IMR-90 (cell line): ENCODE measurements around the gene ACAP1. TPM values are rescaled to one million over a fixed set of nuclear protein-coding genes. Genes with fewer than 3 reads are reported as not detected.
A peak's percentile ranks its signal among the peaks of the same experiment; 100 is the strongest.

Experiments used
- ATAC-seq: fragments of 200-7000 bp; cut with Tn5 transposase; 2 replicates; pipeline ENCODE4 v1.9.1; 2020; ENCODE audit warnings: low read depth, mild to moderate bottlenecking, moderate library complexity
- BruUV-seq: library from RNA; stranded (reverse); fragments of 400-500 nt; replicated peaks from 2 replicates; lab custom pipeline; 2021; lab: Mats Ljungman, UMichigan
- CTCF ChIA-PET: fragments of 300-600 bp; formaldehyde crosslinking; extraction: SDS; loops from one replicate; lab custom pipeline; 2021; ENCODE audit warnings: antibody characterized with exemption; lab: Yijun Ruan, JAX
- POLR2A ChIA-PET: fragments of 300-600 bp; sonication (Branson Sonifier 250); formaldehyde crosslinking; loops from one replicate; lab custom pipeline; 2022; ENCODE audit warnings: antibody characterized with exemption; ENCODE audit not compliant: unreplicated experiment; lab: Charles Lee
- DNase-seq: peaks from one replicate; pipeline ENCODE4 v3.0.0; 2013
- H2AFZ ChIP-seq: replicated peaks from 2 replicates; pipeline ENCODE3; 2013; ENCODE audit warnings: low read length, mild to moderate bottlenecking; ENCODE audit not compliant: poor library complexity
- H2AK5ac ChIP-seq: 2 replicates; pipeline ENCODE4 v1.6.1; 2013; ENCODE audit warnings: low read depth, low read length, inconsistent platforms
- H2AK9ac ChIP-seq: replicated peaks from 2 replicates; pipeline ENCODE3; 2013; ENCODE audit warnings: mild to moderate bottlenecking, low read depth, low read length, moderate library complexity; ENCODE audit not compliant: poor library complexity
- H2BK120ac ChIP-seq: 2 replicates; pipeline ENCODE4 v1.6.1; 2013; ENCODE audit warnings: low read depth, low read length, inconsistent platforms
- H2BK15ac ChIP-seq: 3 replicates; pipeline ENCODE4 v1.6.1; 2013; ENCODE audit warnings: low read depth, low read length, inconsistent platforms
- H2BK20ac ChIP-seq: 2 replicates; pipeline ENCODE4 v1.6.1; 2013; ENCODE audit warnings: low read depth, mild to moderate bottlenecking, inconsistent platforms, low read length, moderate library complexity
- H2BK5ac ChIP-seq: 2 replicates; pipeline ENCODE4 v1.6.1; 2013; ENCODE audit warnings: mild to moderate bottlenecking, low read depth, low read length, inconsistent platforms; ENCODE audit not compliant: poor library complexity, severe bottlenecking
- H3K14ac ChIP-seq: replicated peaks from 2 replicates; pipeline ENCODE4 v1.6.1; 2013; ENCODE audit warnings: low read depth, low read length, inconsistent platforms
- H3K18ac ChIP-seq: 2 replicates; pipeline ENCODE4 v1.6.1; 2013; ENCODE audit warnings: low read depth, low read length, control low read depth
- H3K23ac ChIP-seq: 2 replicates; pipeline ENCODE4 v1.6.1; 2013; ENCODE audit warnings: low read depth, low read length, inconsistent platforms
- H3K27ac ChIP-seq: 2 replicates; pipeline ENCODE4 v1.5.1; 2013; ENCODE audit warnings: mild to moderate bottlenecking, control low read depth, low read length; ENCODE audit not compliant: insufficient read depth
- H3K27me3 ChIP-seq: 2 replicates; pipeline ENCODE4 v1.6.1; 2013; ENCODE audit warnings: low read length; ENCODE audit not compliant: control insufficient read depth, insufficient read depth
- H3K36me3 ChIP-seq: 2 replicates; pipeline ENCODE4 v1.6.1; 2013; ENCODE audit warnings: low read length, mixed read lengths; ENCODE audit not compliant: control insufficient read depth, insufficient read depth
- H3K4ac ChIP-seq: 2 replicates; pipeline ENCODE4 v1.6.1; 2013; ENCODE audit warnings: low read depth, low read length, inconsistent platforms
- H3K4me1 ChIP-seq: 2 replicates; pipeline ENCODE4 v1.6.1; 2013; ENCODE audit warnings: low read length, mixed read lengths; ENCODE audit not compliant: control insufficient read depth, insufficient read depth
- H3K4me2 ChIP-seq: 2 replicates; pipeline ENCODE4 v1.6.1; 2013; ENCODE audit warnings: low read depth, mild to moderate bottlenecking, control low read depth, low read length, moderate library complexity
- H3K4me3 ChIP-seq: 2 replicates; pipeline ENCODE4 v1.5.1; 2013; ENCODE audit warnings: low read depth, mild to moderate bottlenecking, control low read depth, low read length, moderate library complexity; ENCODE audit not compliant: insufficient read depth
- H3K56ac ChIP-seq: 2 replicates; pipeline ENCODE4 v1.6.1; 2013; ENCODE audit warnings: low read length, inconsistent platforms; ENCODE audit not compliant: insufficient read depth; ENCODE audit errors: extremely low read depth
- H3K79me1 ChIP-seq, 2 experiments: 2 replicates each; pipeline ENCODE4 v1.6.1; 2013; ENCODE audit warnings: low read length in 2 of 2, inconsistent platforms in 1 of 2, low read depth in 1 of 2
- H3K9ac ChIP-seq: 2 replicates; pipeline ENCODE4 v1.6.1; 2013; ENCODE audit warnings: low read depth, low read length, control low read depth
- H3K9me1 ChIP-seq: 2 replicates; pipeline ENCODE4 v1.6.1; 2013; ENCODE audit warnings: low read length, inconsistent platforms; ENCODE audit not compliant: insufficient read depth
- H3K9me3 ChIP-seq: 2 replicates; pipeline ENCODE4 v1.6.1; 2013; ENCODE audit warnings: low read length; ENCODE audit not compliant: control insufficient read depth, insufficient read depth
- H4K20me1 ChIP-seq: 2 replicates; pipeline ENCODE4 v1.6.1; 2013; ENCODE audit warnings: low read length, inconsistent platforms; ENCODE audit not compliant: insufficient read depth
- H4K5ac ChIP-seq: 2 replicates; pipeline ENCODE4 v1.6.1; 2013; ENCODE audit warnings: mild to moderate bottlenecking, low read depth, low read length, control low read depth
- H4K8ac ChIP-seq, 2 experiments: 2 replicates each; pipeline ENCODE4 v1.6.1; 2013; ENCODE audit warnings: low read depth in 2 of 2, low read length in 2 of 2, control low read depth in 1 of 2, inconsistent platforms in 1 of 2
- H4K91ac ChIP-seq: 2 replicates; pipeline ENCODE4 v1.6.1; 2013; ENCODE audit warnings: low read depth, low read length, inconsistent platforms; ENCODE audit not compliant: insufficient read depth
- BHLHE40 ChIP-seq: fragments of 150-350 bp; IDR thresholded peaks from 2 replicates; pipeline ENCODE4 v1.6.1; 2016; ENCODE audit warnings: mild to moderate bottlenecking, low read depth, low read length
- CHD1 ChIP-seq: IDR thresholded peaks from 2 replicates; pipeline ENCODE4 v1.6.1; 2012; ENCODE audit warnings: low read depth, low read length, improper control_type of control experiment
- CTCF ChIP-seq: conservative IDR thresholded peaks from 2 replicates; pipeline ENCODE4 v1.5.1; 2012; ENCODE audit warnings: mild to moderate bottlenecking, low read depth, low read length, improper control_type of control experiment
- ELK1 ChIP-seq: fragments of 150-350 bp; IDR thresholded peaks from 2 replicates; pipeline ENCODE4 v1.6.1; 2016; ENCODE audit warnings: low read depth, mild to moderate bottlenecking, low read length, moderate library complexity, borderline replicate concordance
- FOS ChIP-seq: fragments of 150-350 bp; IDR thresholded peaks from 2 replicates; pipeline ENCODE4 v1.6.1; 2016; ENCODE audit warnings: low read depth, low read length
- MAZ ChIP-seq: IDR thresholded peaks from 2 replicates; pipeline ENCODE4 v1.6.1; 2012; ENCODE audit warnings: low read depth, mild to moderate bottlenecking, low read length, improper control_type of control experiment, moderate library complexity, borderline replicate concordance
- MXI1 ChIP-seq: IDR thresholded peaks from 2 replicates; pipeline ENCODE4 v1.6.1; 2012; ENCODE audit warnings: low read depth, mild to moderate bottlenecking, low read length, moderate library complexity, borderline replicate concordance
- NFE2L2 ChIP-seq: fragments of 150-350 bp; IDR thresholded peaks from 2 replicates; pipeline ENCODE4 v1.6.1; 2016; ENCODE audit warnings: low read depth, mild to moderate bottlenecking, low read length
- POLR2A ChIP-seq: IDR thresholded peaks from 2 replicates; pipeline ENCODE4 v1.6.1; 2012; ENCODE audit warnings: mild to moderate bottlenecking, low read depth, low read length
- RAD21 ChIP-seq: IDR thresholded peaks from 2 replicates; pipeline ENCODE4 v1.6.1; 2012; ENCODE audit warnings: low read length, improper control_type of control experiment
- RCOR1 ChIP-seq: IDR thresholded peaks from 2 replicates; pipeline ENCODE4 v1.6.1; 2012; ENCODE audit warnings: mild to moderate bottlenecking, low read length, improper control_type of control experiment; ENCODE audit not compliant: insufficient replicate concordance
- RFX5 ChIP-seq: IDR thresholded peaks from 2 replicates; pipeline ENCODE4 v1.8.0; 2012; ENCODE audit warnings: low read depth, mild to moderate bottlenecking, low read length, moderate library complexity
- SMC3 ChIP-seq: fragments of 150-350 bp; IDR thresholded peaks from 2 replicates; pipeline ENCODE4 v1.6.1; 2016; ENCODE audit warnings: low read depth, mild to moderate bottlenecking, antibody characterized with exemption, low read length, moderate library complexity
- USF2 ChIP-seq: fragments of 150-350 bp; IDR thresholded peaks from 2 replicates; pipeline ENCODE4 v1.6.1; 2017; ENCODE audit warnings: mild to moderate bottlenecking, antibody characterized with exemption, low read length, low read depth
- WGBS, 2 experiments: methylation state at CpG; one replicate each; pipeline versions ENCODE4 v1.1.5 to v1.1.7; 2013; ENCODE audit warnings: missing lambda C conversion rate in 2 of 2; ENCODE audit not compliant: insufficient read length in 1 of 2; ENCODE audit errors: extremely low coverage in 2 of 2; 5-methylcytosine and 5-hydroxymethylcytosine counted together
- dilution Hi-C: fragments of 300-500 bp; cut with HindIII; formaldehyde crosslinking; loops from one replicate; pipeline ENCODE4 v1.14.3; 2018; ENCODE audit warnings: low sequenced_read_pairs; ENCODE audit not compliant: unreplicated experiment
- in situ Hi-C: fragments of 300-500 bp; cut with MboI; formaldehyde crosslinking; loops from 3 replicates; pipeline ENCODE4 v1.14.3; 2019; ENCODE audit warnings: low sequenced_read_pairs, inconsistent platforms, mixed read lengths
- intact Hi-C: fragments of 100-400 bp; cut with micrococcal nuclease; formaldehyde crosslinking; loops from 2 replicates; pipeline ENCODE4 v1.10.0; 2022
- polyA plus RNA-seq, 3 experiments: library from polyadenylated mRNA; depleted of rRNA; stranded (reverse); fragments of >200 nt; gene quantifications; 2 replicates each; pipeline ENCODE4 v1.2.3, GENCODE V29; 2012; ENCODE audit warnings: low replicate concordance in 1 of 3
- total RNA-seq: library from RNA; depleted of rRNA; stranded (reverse); fragments of >200 nt; gene quantifications from 2 replicates; pipeline ENCODE4 v1.2.3, GENCODE V29; 2012

ACAP1 gene
- total and polyA plus RNA-seq, 2 of the 4 experiments (the other 2 are of a cell fraction): under 0.01 to 2.1 TPM

GRCh38 chr17:7355573-7355972, 19.2 kb downstream of the ACAP1 start:
- Histone ChIP-seq H3K4me1 (peaks cover 32% of the 10 kb centered on the region), H2AK9ac (peak overlapping the region; percentile 91), H3K9me3 (no peaks in the 10 kb centered on the region), H4K5ac (0 out of 2 replicates have a peak overlapping the region, but pooled peaks have one; percentile 26), H2BK5ac (peak overlapping the region; percentile 30), H3K23ac (no peak overlapping the region), H3K4me3 (no peak overlapping the region), H3K4ac (peak overlapping the region; percentile 55), H3K18ac (no peak overlapping the region), H2BK120ac (no peak overlapping the region), H3K9ac (no peak overlapping the region; the same call in 1 of the 2 replicates), H2AFZ (peak overlapping the region; percentile 83), H2BK20ac (no peak overlapping the region), H3K4me2 (no peak overlapping the region), H3K79me1 (peaks cover 20 to 46% of the 10 kb centered on the region in 2 experiments; a peak in 3 of 4 replicates), H4K91ac (peak overlapping the region; percentile 60; the same call in 1 of the 2 replicates), H3K36me3 (no peaks in the 10 kb centered on the region), H3K9me1 (peaks cover 21% of the 10 kb centered on the region), H4K20me1 (peaks cover 18% of the 10 kb centered on the region), H3K27ac (0 out of 2 replicates have a peak overlapping the region, but pooled peaks have one; percentile 6), H2AK5ac (peak overlapping the region; percentile 53; the same call in 1 of the 2 replicates), H2BK15ac (peak overlapping the region; percentile 21; the same call in 1 of the 3 replicates), H4K8ac (peak overlapping the region in 1 of 2 experiments; percentile 29; a peak in 1 of 4 replicates), H3K56ac (no peak overlapping the region), H3K14ac (peak overlapping the region; percentile 42; the same call in 1 of the 2 replicates), H3K27me3 (no peaks in the 10 kb centered on the region)
- dilution Hi-C loops (no loop called here), intact Hi-C loops (no loop called here), in situ Hi-C loops (loop anchor here (5.0 to 10.0 kb wide), 2 partner anchors 37 to 199 kb away; partner anchors contain the start of genes PLSCR3 and TNFSF13)
- ATAC-seq (no peak), DNase-seq (no peak)
- WGBS, 2 experiments: 86% methylated on average over 1 of the region's 8 CpGs; no CpG with 5 or more reads in 1 of the 2 experiments
- CTCF ChIA-PET: interaction anchor here (0.6 to 4.1 kb wide), 6 partner anchors 16 to 205 kb away, joined by 3 to 19 read pairs (median 4); partner anchors contain the start of gene SENP3
- BruUV-seq: no TSS peak
- TF ChIP-seq ELK1: no peak
- TF ChIP-seq CHD1: no peak
- TF ChIP-seq CTCF: no peak
- TF ChIP-seq MAZ: no peak
- no peak for TF ChIP-seq POLR2A
- TF ChIP-seq RFX5: no peak
- TF ChIP-seq RCOR1: no peak
- no peak for TF ChIP-seq NFE2L2
- no peak for TF ChIP-seq RAD21
- no peak for TF ChIP-seq BHLHE40
- no peak for TF ChIP-seq SMC3
- TF ChIP-seq MXI1: no peak
- no peak for TF ChIP-seq USF2
- no peak for TF ChIP-seq FOS
- POLR2A ChIA-PET: no interaction called here
